Thyroid gland (tissue), 4 donors: ENCODE results near the gene RNF141.

Experiments used
- CTCF ChIP-seq, 6 experiments: fragments of 200-600 bp in 3 of 6; fragments of 450-650 bp in 3 of 6; sonication (generic) in 3 of 6; IDR thresholded peaks; one replicate each; pipeline ENCODE4 v1.5.1; 2016 to 2019; ENCODE audit warnings: antibody characterized with exemption in 6 of 6, mild to moderate bottlenecking in 2 of 6, inconsistent platforms in 1 of 6, moderate library complexity in 1 of 6
- POLR2A ChIP-seq, 2 donors: fragments of 450-650 bp; IDR thresholded peaks; one replicate each; pipeline ENCODE4 v1.6.1; 2017; ENCODE audit warnings: antibody characterized with exemption in 2 of 2, mild to moderate bottlenecking in 2 of 2, moderate library complexity in 1 of 2

- TF ChIP-seq CTCF (IDR thresholded peaks at IDR 0.05): no peak
- TF ChIP-seq POLR2A (IDR thresholded peaks at IDR 0.05): no peak
Measured at GRCh38 chr11:10483584-10483983, 57.4 kb downstream of the RNF141 start.
